ENCODE results near the gene PTPRD.
"Not testable (repeated sequence)": the region's sequence is repeated elsewhere in the genome, so short reads cannot be mapped to it uniquely, and the experiment has no call there.

PTPRD gene

DNA sequence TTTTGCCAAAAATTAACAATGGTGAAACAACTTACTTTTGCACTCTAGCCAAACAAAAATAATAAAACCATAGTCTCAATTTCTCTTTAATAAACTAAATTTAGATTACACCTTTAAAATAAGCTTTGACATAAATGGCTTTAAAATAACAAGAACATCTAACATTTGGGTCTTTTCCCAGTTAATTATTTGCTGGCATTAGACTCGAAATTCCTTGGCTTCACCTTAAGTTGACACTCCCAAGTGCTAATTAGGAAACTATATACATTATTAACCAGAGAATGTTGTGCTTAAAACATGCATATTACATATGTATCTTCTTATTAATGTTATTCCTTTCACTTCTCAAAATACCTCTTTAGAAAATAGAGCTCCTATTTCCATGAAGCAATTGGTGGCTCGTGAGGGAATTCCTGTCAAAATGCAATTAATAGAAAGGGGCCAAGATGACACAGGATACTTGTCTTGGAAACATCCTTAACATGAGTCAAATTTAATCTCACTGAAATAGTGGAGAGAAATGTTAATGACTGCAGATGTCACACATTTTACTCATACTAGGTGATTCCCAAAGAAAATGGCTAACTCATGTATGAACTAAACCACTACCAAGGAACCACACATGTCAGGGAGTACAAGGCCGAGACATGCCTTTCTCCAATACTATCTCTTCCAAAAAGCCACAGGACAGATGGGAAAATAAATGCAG lies 1880.3 kb downstream of the PTPRD start:
- no peak for DNase-seq

DNA sequence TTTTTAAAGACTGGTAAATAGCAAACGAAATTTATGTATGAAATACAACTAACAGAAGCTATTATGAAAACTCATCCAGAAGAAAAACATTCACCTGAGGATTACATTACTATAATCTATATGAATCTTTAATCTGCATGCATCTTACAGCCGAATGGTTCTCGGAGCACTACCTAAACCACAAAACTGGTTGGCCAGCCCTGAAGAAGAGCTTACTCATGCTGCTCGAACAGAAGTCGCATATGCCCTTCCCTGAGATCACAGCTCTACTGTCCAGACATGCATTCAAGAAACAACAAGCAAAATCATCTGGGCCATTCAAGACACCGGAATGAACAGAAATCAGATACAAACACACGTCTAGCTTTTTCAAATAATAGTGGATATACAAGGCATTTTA lies 1882.2 kb downstream of the PTPRD start:
- no peak for DNase-seq

DNA sequence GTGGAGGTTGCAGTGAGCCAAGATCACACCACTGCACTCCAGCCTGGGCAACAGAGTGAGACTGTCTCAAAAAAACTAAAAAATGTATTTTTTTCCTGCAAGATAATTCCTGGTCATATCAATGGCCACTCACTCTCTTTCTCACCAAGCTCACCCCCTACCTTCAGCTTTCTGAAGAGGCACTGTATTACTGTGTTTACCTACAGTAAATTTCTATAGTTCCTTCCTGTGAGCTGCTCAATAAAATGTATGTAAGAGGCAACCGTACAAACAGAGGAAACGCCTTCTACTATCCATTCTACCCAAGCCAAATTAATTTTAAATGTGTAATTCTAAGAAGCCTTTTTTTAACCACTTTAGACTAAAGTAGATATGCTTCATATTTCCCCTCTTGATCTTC lies 1883.9 kb downstream of the PTPRD start:
- no peak for DNase-seq

DNA sequence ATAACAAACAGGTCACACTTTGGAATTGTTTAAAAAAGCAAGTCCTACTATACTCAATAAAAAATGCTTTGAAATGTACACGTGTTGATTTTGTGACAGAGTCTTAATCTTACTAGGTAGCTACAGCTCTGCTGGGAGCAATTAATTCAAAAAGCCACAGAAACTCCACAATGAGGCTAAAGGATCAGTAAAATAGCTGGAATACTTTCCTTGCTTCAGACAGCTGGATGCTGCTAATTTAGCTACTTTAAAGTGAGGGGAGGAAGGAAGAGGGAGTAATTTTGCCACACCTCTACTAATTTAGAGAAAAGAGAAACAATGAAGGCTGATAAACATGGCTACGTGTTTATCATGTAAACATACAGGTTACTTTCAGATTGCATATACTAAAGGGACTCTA lies 1885.6 kb downstream of the PTPRD start:
- DNase-seq: no peak

DNA sequence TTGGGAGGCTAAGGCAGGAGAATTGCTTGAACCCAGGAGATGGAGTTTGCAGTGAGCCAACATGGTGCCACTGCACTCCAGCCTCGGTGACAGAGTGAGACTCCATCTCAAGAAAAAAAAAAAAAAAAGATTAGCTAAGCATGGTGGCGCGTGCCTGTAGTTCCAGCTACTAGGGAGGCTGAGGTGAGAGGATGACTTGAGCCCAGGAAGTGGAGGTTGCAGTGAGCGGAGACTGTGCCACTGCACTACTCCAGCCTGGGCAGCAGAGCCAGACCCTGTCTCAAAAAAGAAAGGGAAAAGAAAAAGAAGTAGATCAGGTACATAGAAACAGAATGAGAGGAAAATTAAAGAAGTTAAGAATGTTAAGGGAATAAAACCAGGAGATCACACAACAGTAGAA lies 1886.1 kb downstream of the PTPRD start:
- DNase-seq: no peak

DNA sequence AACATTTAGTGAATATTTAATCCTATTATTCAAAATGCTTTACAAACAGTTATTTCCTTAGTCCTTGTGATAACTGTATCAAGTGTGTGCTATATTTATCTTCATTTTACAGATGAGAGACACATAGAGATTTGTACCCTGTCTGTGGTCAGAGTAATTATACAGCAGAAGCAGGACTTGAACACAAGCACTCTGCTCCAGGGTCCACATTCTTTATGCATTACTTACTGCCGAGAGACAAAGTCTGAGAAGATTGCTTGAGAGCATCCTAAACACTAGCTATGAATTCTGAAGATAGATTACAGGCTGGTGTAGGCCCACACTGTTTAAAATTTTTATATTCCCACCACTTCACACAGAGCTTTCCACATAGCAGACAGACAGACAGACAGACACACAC lies 1887.2 kb downstream of the PTPRD start:
- no peak for DNase-seq

DNA sequence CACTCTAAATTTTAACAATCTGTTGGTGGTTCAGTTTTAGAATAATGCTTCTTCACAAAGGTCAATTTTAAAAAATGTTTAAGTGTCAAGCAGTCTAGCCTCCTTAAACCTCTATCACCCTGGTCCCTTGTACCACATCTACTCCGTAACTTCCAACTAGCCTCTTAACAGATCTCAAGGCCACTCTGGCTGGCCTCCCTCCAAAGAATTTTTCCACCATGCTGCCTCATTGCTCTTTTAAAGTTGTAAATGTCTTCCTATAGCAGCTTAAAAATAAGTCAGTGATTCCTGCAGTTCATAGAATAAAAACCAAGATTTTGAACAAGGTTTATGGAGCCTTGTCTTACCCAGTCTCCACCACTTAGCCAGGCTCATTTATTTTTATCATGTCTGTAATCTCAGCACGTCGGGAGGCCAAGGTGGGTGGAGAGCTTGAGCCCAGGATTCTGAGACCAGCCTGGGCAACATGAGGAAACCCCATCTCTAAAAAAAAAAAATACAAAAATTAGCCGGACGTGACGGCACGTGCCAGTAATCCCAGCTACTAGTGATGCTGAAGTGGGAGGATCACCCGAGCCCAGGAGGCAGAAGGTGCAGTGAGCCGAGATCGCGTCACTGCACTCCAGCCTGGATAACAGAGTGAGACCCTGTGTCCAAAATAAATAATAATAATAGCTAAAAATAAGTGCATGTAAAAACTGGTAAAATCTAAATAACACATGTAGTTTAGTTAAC lies 1888.4 kb downstream of the PTPRD start:
- DNase-seq: no peak

DNA sequence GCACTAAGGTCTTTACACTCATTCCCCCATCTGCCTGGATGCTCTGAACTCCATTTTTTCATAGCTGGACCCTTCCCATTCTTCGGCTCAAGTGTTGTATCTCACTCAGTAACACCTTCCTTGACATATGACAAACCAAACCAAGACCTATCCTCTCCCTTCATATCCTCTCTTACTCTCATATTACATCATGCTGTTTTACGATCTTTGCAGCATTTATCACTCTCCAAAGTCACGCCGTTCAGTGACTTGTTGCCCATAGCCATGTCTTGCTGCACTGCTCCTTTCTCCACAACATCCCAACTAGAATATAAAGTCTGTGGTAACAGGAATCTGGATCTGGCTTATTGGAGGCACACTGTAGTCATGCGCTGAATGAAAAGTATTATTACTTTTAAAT lies 1889.6 kb downstream of the PTPRD start:
- DNase-seq: no peak

DNA sequence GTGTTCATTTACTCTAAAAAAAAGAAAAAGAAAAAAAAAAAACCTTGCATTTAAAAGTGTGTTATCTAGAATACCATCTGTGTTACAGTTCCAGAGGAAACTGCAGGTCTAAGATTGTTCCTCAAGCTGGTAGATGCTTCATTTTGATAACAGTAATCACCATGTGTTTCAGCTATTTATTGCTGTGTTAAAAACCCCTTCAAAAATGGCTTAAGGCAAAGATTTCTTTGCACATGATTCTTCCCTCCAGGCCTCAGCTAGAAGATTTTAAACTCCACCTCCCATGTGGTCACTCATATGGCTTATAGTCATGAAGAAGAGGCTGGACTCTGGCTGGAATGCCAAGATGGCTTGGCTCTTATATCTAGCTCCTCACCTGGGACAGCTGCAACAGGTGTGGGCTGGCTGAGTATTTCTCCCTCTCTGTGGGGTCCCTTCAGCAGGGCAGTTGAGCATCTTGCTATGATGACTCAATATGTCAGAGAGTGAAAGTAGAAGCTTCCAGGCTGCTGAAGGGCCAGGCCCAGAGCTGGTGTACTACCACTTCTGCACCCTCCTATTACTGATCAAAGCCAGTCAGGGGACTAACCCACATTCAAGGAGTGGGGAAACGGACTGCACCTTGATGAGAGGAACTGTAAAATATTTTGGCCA lies 1892.8 kb downstream of the PTPRD start:
- DNase-seq: no peak

DNA sequence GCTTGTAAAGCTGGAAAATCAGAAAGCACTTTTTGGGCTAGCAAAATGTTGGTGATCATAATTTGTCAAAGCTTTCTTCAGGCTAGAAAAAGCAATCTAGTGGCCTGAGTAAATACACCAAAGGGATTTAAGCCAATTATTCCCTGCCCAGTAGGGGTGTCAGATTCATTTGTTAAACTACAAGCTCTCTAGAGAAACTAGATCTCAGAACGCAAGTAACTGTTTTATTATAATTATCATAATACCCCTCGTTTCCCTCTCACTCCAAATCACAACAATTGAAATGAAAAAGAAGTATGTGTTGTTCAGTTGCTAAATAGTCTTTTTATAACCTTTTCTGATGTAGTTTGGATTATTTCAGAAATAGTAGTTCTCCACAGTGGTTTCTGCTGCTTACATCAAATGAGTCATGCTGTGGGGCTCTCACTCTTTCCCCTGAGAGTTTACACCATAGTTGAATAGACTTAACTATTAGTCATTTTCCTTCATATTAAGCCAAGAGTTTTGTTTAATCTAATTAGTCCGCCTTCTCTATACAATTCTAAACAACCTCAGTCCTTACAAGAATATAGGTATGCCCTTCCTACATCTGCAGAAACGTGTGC lies 1894.6 kb downstream of the PTPRD start:
- DNase-seq: no peak

DNA sequence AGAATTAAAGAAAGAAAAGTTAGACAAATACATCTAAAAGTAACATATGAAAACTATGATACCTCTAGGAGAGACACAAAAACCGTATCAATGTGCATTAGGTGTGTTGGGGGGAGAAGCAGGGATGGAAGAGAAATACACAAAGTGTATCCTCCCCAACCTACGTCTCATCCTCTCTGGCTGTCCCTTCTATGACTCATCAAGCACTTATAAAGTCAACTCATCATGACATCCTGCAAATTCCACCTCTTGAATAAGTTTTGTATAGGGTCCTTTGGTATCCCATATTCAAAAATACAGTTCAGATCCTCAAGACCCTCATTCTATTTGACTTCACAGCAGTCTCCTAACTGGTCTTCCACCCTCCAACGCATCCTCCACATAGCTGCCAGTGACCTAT lies 1895.7 kb downstream of the PTPRD start:
- no peak for DNase-seq

DNA sequence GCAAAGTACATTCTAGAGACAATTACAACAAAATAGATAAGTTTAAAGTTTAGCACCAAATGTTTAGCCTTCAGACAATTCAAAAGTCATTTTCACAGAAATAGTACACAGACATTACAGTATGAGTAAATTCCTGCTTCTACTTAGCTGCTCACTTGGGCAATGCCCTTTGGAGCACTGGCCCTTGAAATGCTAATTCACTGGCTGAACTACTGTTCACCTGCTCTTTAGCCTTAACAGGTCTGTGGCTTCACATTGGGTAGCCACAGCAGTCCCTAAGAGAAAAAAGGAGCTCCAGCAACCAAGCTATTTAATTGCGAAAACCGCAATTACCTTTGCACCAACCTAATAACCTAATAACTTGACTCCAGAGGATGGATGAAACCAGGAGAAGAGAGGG lies 1897.0 kb downstream of the PTPRD start:
- DNase-seq: no peak

DNA sequence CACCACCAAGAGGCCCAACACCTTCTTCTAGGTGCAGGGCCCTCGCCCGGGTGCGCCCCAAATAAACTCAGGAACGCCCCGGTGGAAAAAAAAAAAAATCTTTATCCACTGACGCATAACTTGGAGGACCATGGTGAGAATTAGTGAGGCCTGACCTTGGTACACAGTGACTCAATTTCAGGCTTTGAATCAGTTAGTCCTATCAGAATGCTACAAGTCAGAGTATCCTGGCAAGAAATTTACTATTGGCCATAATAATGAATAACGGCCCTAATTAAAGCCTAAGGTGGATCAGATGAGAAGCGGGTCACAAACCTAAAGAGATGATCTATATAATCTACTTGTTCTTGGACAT lies 1899.0 kb downstream of the PTPRD start:
- no peak for DNase-seq

DNA sequence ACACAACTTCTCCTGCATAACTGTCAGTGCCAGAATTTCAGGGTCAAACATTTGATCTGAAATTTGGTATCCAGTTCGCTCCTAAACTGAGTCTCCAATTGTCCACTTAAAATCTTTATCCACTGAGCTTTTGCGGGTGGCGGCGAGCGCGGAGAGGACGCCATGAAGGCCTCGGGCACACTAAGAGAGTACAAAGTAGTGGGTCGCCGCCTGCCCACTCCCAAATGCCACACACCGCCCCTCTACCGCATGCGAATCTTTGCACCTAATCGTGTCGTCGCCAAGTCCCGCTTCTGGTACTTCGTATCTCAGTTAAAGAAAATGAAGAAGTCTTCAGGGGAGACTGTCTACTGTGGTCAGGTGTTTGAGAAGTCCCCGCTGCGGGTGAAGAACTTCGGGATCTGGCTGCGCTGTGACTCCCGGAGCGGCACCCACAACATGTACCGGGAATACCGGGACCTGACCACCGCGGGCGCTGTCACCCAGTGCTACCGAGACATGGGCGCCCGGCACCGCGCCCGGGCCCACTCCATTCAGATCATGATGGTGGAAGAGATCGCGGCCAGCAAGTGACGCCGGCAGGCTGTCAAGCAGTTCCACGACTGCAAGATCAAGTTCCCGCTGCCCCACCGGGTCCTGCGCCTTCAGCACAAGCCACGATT lies 1899.5 kb downstream of the PTPRD start:
- no peak for DNase-seq

DNA sequence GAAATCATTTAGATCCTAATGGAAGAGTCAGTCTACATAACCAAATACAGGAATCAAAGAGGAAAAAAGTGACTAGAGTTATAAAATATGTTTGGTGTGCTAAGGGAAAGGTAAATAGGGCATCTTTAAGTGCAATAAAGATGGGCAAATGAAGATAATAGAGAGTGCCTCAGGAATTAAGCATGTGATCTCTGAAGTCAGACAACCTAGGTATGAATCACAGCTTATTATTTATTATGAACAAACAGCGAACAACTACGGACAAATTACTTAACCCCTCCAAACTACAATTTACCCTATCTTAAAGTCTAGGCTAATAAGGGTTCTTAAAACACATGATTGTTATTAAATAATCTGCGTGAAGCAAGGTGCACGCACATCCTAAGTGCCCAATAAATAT lies 1903.1 kb downstream of the PTPRD start:
- DNase-seq: no peak

DNA sequence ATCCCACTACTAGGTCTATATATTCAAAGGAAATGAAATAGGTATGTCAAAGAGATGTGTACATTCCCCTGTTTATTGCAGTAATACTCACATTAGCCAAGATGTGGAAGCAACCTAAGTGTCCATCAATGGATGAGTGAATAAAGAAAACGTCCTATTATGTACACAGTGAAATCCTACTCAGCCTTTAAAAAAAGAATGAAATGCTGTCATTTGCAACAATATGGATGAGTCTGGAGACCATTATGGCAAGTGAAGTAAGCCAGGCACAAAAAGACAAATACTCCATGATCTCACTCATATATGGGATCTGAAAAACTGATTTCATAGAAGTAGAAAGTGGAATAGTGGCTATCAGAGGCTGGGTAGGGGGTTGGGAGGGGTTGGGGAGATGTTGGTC lies 1904.1 kb downstream of the PTPRD start:
- no peak for DNase-seq

DNA sequence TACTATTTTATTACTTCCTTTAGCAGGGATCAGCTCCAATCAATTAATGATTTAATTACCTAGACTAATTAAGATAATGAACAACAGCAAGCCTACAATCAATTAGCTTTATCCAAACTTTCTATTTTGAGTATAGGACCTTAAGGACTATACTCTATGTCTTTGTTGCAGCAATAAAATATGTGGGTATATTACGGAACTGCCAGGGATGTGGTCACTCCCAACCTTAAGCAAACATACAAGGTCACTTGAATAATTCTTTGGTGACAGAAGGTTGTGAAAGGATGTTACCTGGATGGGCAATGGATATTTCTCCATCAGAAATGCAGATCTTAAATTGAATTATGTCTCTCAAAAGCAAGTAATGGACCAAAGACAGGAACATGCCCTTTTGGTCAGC lies 1905.8 kb downstream of the PTPRD start:
- DNase-seq: no peak

DNA sequence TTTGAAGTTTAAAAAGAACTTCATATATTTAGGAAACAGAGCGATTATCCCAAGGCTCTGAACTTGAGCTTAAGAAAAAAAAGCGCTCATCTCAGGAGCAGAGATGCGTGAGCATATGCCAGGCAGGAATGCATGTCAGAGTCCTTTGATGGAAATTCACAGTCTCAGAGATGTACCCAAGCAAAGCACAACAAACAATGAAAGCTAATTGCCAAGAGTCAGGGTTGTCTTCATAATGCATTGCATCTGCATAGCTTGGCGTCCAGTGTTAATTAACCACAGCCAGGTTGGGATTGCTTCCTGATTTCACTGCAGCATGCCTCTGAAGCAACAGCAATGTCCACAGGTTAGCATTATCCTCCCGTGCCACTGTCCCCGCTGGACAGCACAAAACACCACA lies 1906.3 kb downstream of the PTPRD start:
- no peak for DNase-seq

DNA sequence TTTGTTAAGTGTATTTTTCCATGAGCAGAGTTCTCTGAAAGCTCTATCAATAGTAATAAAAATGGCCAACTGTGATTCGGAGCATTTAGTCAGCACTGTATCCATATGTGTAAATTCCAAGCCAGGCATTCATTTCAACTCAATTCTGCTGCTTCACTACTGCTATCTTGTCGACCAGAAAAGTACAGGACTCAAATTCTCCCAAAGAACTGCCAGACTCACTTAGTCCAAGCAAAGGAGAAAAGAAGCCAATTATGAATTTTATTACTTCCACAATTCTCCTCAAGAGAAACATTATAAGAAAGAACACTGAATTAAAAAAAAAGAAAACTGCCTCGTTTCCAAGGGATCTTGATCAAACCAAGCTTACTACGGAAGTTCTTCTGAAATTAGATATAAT lies 1906.9 kb downstream of the PTPRD start:
- no peak for DNase-seq

DNA sequence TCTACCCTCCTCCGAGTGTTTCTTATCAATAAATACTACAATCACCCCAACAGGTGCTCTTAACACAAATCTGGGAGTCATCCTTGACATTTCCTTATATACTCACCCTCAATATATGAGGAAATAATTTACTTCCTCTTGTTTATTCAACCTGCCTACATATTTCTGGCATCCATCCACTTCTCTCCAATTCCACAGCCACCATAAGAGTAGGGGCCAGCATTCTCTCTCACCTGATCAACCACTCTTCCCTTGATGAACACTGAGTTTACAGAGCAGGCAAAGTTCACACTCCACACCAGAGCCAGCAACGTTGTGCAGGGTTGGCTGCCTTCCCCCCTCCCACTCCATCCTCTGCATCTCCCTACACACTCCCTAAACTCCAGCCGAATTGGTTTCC lies 1908.9 kb downstream of the PTPRD start:
- no peak for DNase-seq

DNA sequence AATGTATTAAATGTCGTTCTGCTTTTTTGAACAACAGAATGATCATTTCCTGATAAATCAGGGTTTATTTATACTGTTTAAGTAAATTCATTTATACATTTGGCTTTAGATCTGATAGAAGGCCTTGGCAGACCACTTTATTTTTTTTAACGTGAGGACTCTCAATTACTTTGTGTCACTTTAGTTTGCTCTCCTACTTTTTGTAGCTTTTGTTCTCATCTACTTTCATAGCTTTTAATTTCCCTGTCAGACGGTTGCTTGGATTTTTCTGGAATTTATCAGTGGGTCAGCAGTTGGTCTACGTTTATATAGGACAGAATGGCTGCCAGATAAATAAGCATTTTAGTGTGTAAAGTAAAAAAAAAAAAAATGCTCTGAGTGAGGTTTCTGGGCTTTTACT lies 1910.9 kb downstream of the PTPRD start:
- no peak for DNase-seq

DNA sequence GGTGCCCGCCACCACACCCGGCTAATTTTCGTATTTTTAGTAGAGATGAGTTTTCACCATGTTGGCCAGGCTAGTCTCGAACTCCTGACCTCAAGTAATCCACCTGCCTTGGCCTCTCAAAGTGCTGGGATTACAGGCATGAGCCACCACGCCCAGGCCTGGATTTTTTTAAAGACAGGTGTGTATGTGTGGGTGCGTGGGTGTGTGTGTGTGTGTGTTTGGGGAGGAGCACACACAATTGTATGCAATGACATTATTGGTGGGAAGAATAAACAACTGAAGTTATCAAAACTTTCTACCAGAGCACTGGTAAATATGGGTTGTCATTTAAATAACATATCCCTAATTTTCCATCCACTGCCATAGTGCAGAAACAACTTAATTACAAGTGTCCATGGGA lies 1915.2 kb downstream of the PTPRD start:
- not testable (repeated sequence) for DNase-seq

DNA sequence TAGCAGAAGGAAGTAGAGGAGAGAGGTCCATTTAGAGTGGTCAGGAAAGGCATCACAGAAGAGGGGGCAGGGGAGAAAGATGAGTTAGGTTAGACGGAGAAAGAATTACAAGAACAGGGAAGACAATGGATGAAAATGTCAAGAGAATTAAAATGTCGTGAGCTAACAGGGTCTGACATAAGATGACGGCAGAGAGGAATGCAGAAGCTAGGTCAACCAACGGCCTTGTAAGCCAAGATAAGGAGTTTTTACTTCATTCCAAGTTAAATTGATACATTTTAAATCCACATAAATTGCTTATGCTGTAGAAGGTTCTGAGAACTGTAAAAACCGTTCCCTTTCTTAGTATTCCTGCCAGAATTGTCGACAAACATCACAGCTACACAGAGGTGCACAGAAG lies 1916.3 kb downstream of the PTPRD start:
- DNase-seq: no peak

Data from EL (cell line).